K562 (cell line): Measurements from ENCODE around the gene RAPSN. TPM values are rescaled to one million over a fixed set of nuclear protein-coding genes. Genes with fewer than 3 reads are reported as not detected.

Experiments used
- ATAC-seq: fragments of 200-7000 bp; cut with Tn5 transposase; 3 replicates; pipeline ENCODE4 v1.9.1; 2020; ENCODE audit warnings: moderate library complexity
- BruUV-seq: library from RNA; stranded (reverse); fragments of 400-500 nt; replicated peaks from 2 replicates; lab custom pipeline; 2021; lab: Mats Ljungman, UMichigan
- CTCF ChIA-PET: fragments of 300-600 bp; formaldehyde crosslinking; extraction: SDS; loops from one replicate; lab custom pipeline; 2021; ENCODE audit warnings: low intra/inter-chr PET ratio; lab: Yijun Ruan, JAX
- POLR2A ChIA-PET: fragments of 300-600, 350-650 bp; sonication (Branson Sonifier 250); formaldehyde crosslinking; extraction: SDS; loops from one replicate; lab custom pipeline; 2021; ENCODE audit warnings: antibody characterized with exemption, inconsistent platforms; lab: Yijun Ruan, JAX
- DNase-seq, 4 experiments: peaks; one replicate each; pipeline versions ENCODE4 v3.0.0 to v3.0.0-alpha.2; 2011 to 2018; ENCODE audit warnings: low spot score in 3 of 4, mixed read lengths in 3 of 4; ENCODE audit errors: extremely low read depth in 1 of 4
- FAIRE-seq: peaks from 2 replicates; lab custom pipeline; 2011; peaks lifted over from hg19 to GRCh38; lab: Jason Lieb, UNC
- H2AFZ ChIP-seq: 2 replicates; pipeline ENCODE4 v1.6.0; 2011; ENCODE audit warnings: low read depth, low read length, control low read depth, inconsistent platforms
- H3K27ac ChIP-seq: fragments of 200-600 bp; 3 replicates; pipeline ENCODE4 v1.8.0; 2011; ENCODE audit warnings: low read depth, mild to moderate bottlenecking, control low read depth, inconsistent platforms, low read length, moderate library complexity, mixed read lengths; ENCODE audit errors: extremely low read depth
- H3K27me3 ChIP-seq, 2 experiments: fragments of 300-600 bp in 1 of 2; 2 replicates in 1 of 2; 3 replicates in 1 of 2; pipeline versions ENCODE4 v1.6.0 to v1.8.0; 2011; ENCODE audit warnings: inconsistent platforms in 2 of 2, low read length in 2 of 2, mild to moderate bottlenecking in 1 of 2, mixed read lengths in 1 of 2, moderate library complexity in 1 of 2; ENCODE audit not compliant: control insufficient read depth in 2 of 2, insufficient read depth in 2 of 2
- H3K36me3 ChIP-seq: fragments of 300-600 bp; 3 replicates; pipeline ENCODE4 v1.8.0; 2011; ENCODE audit warnings: mild to moderate bottlenecking, low read length, inconsistent platforms; ENCODE audit not compliant: control insufficient read depth, insufficient read depth
- H3K4me1 ChIP-seq, 2 experiments: fragments of 200-600 bp in 1 of 2; replicated peaks in 1 of 2; 2 replicates in 1 of 2; 3 replicates in 1 of 2; pipeline versions ENCODE4 v1.5.1 to v1.8.0; 2011; ENCODE audit warnings: inconsistent platforms in 2 of 2, low read length in 2 of 2, mild to moderate bottlenecking in 1 of 2, mixed read lengths in 1 of 2, moderate library complexity in 1 of 2; ENCODE audit not compliant: control insufficient read depth in 2 of 2, insufficient read depth in 2 of 2
- H3K4me2 ChIP-seq: 2 replicates; pipeline ENCODE4 v1.6.1; 2011; ENCODE audit warnings: low read length, control low read depth, inconsistent platforms, mixed read lengths; ENCODE audit not compliant: insufficient read depth
- H3K4me3 ChIP-seq: fragments of 200-600 bp; sonication (generic), shearing (Covaris generic); 2 replicates; pipeline ENCODE4 v1.5.1; 2016; ENCODE audit warnings: control low read depth, inconsistent platforms
- H3K79me2 ChIP-seq: fragments of 200-600 bp; 3 replicates; pipeline ENCODE4 v1.8.0; 2011; ENCODE audit warnings: low read length, inconsistent platforms; ENCODE audit not compliant: control insufficient read depth, insufficient read depth
- H3K9ac ChIP-seq, 2 experiments: 2 replicates each; pipeline versions ENCODE4 v1.6.0 to v1.6.1; 2011; ENCODE audit warnings: low read depth in 2 of 2, low read length in 2 of 2, control low read depth in 1 of 2, inconsistent platforms in 1 of 2, mild to moderate bottlenecking in 1 of 2, mixed read lengths in 1 of 2; ENCODE audit not compliant: insufficient read depth in 1 of 2
- H3K9me1 ChIP-seq: one replicate; pipeline ENCODE4 v1.6.0; 2011; ENCODE audit warnings: inconsistent platforms, mild to moderate bottlenecking, low read length, moderate library complexity; ENCODE audit not compliant: control insufficient read depth, insufficient read depth
- H3K9me3 ChIP-seq: replicated peaks from 2 replicates; pipeline ENCODE4 v1.5.1; 2011; ENCODE audit warnings: low read depth, low read length, inconsistent platforms; ENCODE audit not compliant: control insufficient read depth, insufficient read depth
- H4K20me1 ChIP-seq: replicated peaks from 2 replicates; pipeline ENCODE4 v1.6.1; 2011; ENCODE audit warnings: low read length, inconsistent platforms, mixed read lengths; ENCODE audit not compliant: control insufficient read depth, insufficient read depth
- CBFA2T3 ChIP-seq: fragments of 450-650 bp; IDR thresholded peaks from 2 replicates; pipeline ENCODE4 v1.6.1; 2017
- POLR2AphosphoS2 ChIP-seq: IDR thresholded peaks from 2 replicates; pipeline ENCODE4 v1.6.1; 2012; ENCODE audit warnings: low read length, improper control_type of control experiment
- SAFB ChIP-seq: fragments of 200-400 bp; formaldehyde crosslinking; IDR thresholded peaks from 2 replicates; pipeline ENCODE4 v1.6.1; 2017; ENCODE audit warnings: low read depth, low read length, borderline replicate concordance
- ZNF347 ChIP-seq: fragments of 450-650 bp; formaldehyde crosslinking; IDR thresholded peaks from 2 replicates; pipeline ENCODE4 v1.4.0; 2020; ENCODE audit warnings: low read depth, mild to moderate bottlenecking, moderate library complexity
- ZNF583 ChIP-seq: fragments of 250-450 bp; sonication (Bioruptor Pico); IDR thresholded peaks from 2 replicates; pipeline ENCODE4 v1.4.0; 2020
- ZNF589 ChIP-seq: fragments of 200-800 bp; sonication (Bioruptor generic); IDR thresholded peaks from 2 replicates; pipeline ENCODE4 v1.6.1; 2016; ENCODE audit warnings: low read depth, missing genetic modification characterization, missing compliant biosample characterization
- ZNF644 ChIP-seq: fragments of 200-800 bp; sonication (Bioruptor generic); IDR thresholded peaks from 2 replicates; pipeline ENCODE4 v1.6.1; 2016; ENCODE audit warnings: low read depth, missing genetic modification characterization, missing compliant biosample characterization
- WGBS: fragments of 100-300 bp; shearing (Covaris generic); methylation state at CpG from one replicate; pipeline ENCODE4 v1.1.6; 2016; ENCODE audit warnings: low coverage, mixed read lengths; ENCODE audit not compliant: insufficient coverage; ENCODE audit errors: missing lambda C conversion rate; 5-methylcytosine and 5-hydroxymethylcytosine counted together
- in situ Hi-C: fragments of 300-500 bp; cut with MboI; formaldehyde crosslinking; loops from 4 replicates; pipeline ENCODE4 v1.15.0; 2018; ENCODE audit warnings: inconsistent platforms, mixed read lengths
- intact Hi-C: fragments of 100-400 bp; cut with micrococcal nuclease; formaldehyde crosslinking; loops from 2 replicates; pipeline ENCODE4 v1.14.2; 2022
- polyA plus RNA-seq, 8 experiments: library from polyadenylated mRNA; depleted of rRNA in 4 of 8; stranded (reverse) in 5 of 8; unstranded in 3 of 8; fragments of >200 nt; fragmentation: Nextera tagmentation in 2 of 8; fragmentation: Illumina TruSeq in 1 of 8; extraction: Ambion mirVana in 2 of 8; extraction: Trizol in 1 of 8; gene quantifications; 2 replicates each; pipeline versions ENCODE4 v1.2.1 to v1.2.3, GENCODE V29; 2011 to 2014; ENCODE audit warnings: inconsistent platforms in 1 of 8, missing spikeins in 1 of 8
- total RNA-seq, 7 experiments: library from RNA; depleted of rRNA in 6 of 7; stranded (reverse); fragments of >200 nt in 6 of 7; fragmentation: Illumina TruSeq in 2 of 7; extraction: Trizol in 2 of 7; gene quantifications; 2 replicates each; pipeline versions ENCODE4 v1.2.1 to v1.2.3, GENCODE V29; 2011 to 2021; ENCODE audit warnings: low replicate concordance in 1 of 7
- TF ChIP-seq, protein P1 (sequence below): IDR thresholded peaks from 2 replicates; pipeline ENCODE4 v1.6.1; 2012; ENCODE audit warnings: low read depth, low read length, improper control_type of control experiment, borderline replicate concordance

Gene RAPSN
- total and polyA plus RNA-seq, 9 of the 15 experiments (the other 6 are each of a cell fraction or from before 2014, with no cell fraction given), result 0.06 to 0.11 TPM; not detected in 7

DNA sequence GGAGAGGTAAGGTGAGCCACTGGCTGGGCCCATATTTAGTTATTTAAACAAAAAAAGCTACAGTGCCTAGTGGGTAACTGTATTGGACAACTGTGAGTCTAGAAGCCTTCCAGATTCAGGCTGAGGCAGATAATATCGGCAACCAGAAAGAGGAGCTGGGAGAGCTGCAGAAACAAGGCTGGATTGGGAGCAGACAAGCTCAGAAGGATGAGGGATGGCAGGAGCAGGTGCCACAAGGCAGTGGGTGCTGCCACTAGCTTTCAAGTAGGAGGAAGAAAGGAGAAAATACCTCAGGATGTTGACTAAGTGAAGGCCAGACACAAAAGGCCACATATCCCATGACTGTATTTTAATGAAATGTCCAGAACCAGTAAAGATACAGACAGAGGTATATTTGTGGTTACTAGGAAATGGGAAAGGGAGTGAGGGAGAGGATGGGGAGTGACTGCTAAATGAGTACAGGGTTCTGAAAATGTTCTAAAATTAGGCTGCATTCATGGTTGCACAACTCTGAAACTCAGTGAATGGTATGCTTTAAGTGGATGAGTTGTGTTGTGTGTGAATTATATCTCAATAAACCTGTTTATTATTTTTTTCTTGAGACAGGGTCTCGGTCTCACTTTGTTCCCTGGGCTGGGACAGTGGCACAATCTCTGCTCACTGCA lies 11.8 kb upstream of the RAPSN start:
- BruUV-seq, result TSS peak; percentile 16
- Histone ChIP-seq H3K9ac (peak overlapping the region in 1 of 2 experiments; percentile 60; a peak in 1 of 4 replicates), H3K4me2 (no peak overlapping the region), H3K9me3 (no peaks in the 10 kb centered on the region), H4K20me1 (no peaks in the 10 kb centered on the region), H3K4me3 (no peak overlapping the region), H3K27me3 (no peaks in the 10 kb centered on the region; a peak in 1 of 5 replicates), H3K27ac (no peak overlapping the region; the same call in 2 of the 3 replicates), H3K9me1 (no peaks in the 10 kb centered on the region), H3K79me2 (no peaks in the 10 kb centered on the region), H3K4me1 (no peaks in the 10 kb centered on the region; a peak in 1 of 5 replicates), H2AFZ (no peak overlapping the region), H3K36me3 (peaks cover 31% of the 10 kb centered on the region)
- no peak for DNase-seq
- no peak for FAIRE-seq
- 83% methylated on average over 2 of the region's 2 CpGs for WGBS
- in situ Hi-C loops, result no loop called here
- TF ChIP-seq ZNF583 (CRISPR knock-in tag) (no peak), SAFB (no peak), ZNF347 (CRISPR knock-in tag) (no peak), ZNF589 (no peak), ZNF644 (tag) (no peak), POLR2AphosphoS2 (peak; percentile 42; the same call in 1 of the 2 replicates), CBFA2T3 (no peak)
- TF ChIP-seq, protein P1, sequence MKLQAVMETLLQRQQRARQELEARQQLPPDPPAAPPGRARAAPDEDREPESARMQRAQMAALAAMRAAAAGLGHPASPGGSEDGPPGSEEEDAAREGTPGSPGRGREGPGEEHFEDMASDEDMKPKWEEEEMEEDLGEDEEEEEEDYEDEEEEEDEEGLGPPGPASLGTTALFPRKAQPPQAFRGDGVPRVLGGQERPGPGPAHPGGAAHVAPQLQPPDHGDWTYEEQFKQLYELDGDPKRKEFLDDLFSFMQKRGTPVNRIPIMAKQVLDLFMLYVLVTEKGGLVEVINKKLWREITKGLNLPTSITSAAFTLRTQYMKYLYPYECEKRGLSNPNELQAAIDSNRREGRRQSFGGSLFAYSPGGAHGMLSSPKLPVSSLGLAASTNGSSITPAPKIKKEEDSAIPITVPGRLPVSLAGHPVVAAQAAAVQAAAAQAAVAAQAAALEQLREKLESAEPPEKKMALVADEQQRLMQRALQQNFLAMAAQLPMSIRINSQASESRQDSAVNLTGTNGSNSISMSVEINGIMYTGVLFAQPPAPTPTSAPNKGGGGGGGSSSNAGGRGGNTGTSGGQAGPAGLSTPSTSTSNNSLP, result no peak
- ChIA-PET POLR2A (interaction anchor here (0.9 kb wide), 1 partner anchor 12 kb away, joined by 3 read pairs; the partner anchor contains the start of gene RAPSN), CTCF (no interaction called here)
- intact Hi-C loops, result no loop called here
- no peak for ATAC-seq
